ENCODE results near the gene CPAMD8.

DNA sequence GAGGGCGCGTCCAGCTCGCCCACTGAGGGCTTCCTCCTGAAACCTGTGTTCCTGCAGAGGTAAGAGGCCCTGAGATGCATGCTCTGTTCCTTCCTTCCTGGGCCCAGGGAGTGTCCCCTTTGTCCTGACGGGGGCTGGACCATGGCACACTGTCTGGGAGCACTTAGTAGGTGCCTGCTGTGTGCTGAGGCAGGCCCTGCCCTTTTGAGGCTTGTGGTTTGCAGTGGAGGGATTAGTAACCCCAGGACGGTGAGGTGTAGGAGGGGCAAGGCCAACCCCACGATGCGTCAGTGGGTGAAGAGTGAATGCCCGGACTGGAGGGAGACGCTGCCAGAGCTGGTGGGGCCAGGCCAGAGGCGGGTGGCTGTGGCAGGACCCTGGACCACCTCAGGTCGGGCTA, 149.0 kb downstream of the CPAMD8 start:
- TF ChIP-seq, protein P1, sequence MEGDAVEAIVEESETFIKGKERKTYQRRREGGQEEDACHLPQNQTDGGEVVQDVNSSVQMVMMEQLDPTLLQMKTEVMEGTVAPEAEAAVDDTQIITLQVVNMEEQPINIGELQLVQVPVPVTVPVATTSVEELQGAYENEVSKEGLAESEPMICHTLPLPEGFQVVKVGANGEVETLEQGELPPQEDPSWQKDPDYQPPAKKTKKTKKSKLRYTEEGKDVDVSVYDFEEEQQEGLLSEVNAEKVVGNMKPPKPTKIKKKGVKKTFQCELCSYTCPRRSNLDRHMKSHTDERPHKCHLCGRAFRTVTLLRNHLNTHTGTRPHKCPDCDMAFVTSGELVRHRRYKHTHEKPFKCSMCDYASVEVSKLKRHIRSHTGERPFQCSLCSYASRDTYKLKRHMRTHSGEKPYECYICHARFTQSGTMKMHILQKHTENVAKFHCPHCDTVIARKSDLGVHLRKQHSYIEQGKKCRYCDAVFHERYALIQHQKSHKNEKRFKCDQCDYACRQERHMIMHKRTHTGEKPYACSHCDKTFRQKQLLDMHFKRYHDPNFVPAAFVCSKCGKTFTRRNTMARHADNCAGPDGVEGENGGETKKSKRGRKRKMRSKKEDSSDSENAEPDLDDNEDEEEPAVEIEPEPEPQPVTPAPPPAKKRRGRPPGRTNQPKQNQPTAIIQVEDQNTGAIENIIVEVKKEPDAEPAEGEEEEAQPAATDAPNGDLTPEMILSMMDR (conservative IDR thresholded peaks at IDR 0.05 in 1 of 2, IDR thresholded peaks at IDR 0.05 in 1 of 2; ENCODE audit: low read depth in 1 of 2, low read length in 2 of 2) = no peak
- no peak for TF ChIP-seq EZH2 (IDR thresholded peaks at IDR 0.05; ENCODE audit: low read length, missing control alignments)

All from fibroblast of lung (primary cell).